Fibroblast of villous mesenchyme (primary cell): ENCODE measurements around the gene WDR93. TPM values are rescaled to one million over a fixed set of nuclear protein-coding genes. Genes with fewer than 3 reads are reported as not detected.
A peak's percentile ranks its signal among the peaks of the same experiment; 100 is the strongest.

Experiments
- DNase-seq: peaks from one replicate; pipeline ENCODE4 v3.0.0-alpha.2; 2010; ENCODE audit warnings: low read depth
- H3K4me3 ChIP-seq: 2 replicates; pipeline ENCODE4 v1.5.1; 2011; ENCODE audit warnings: low read depth, mild to moderate bottlenecking, low read length
- CTCF ChIP-seq: IDR thresholded peaks from 2 replicates; pipeline ENCODE4 v1.5.1; 2012; ENCODE audit warnings: low read depth, mild to moderate bottlenecking, low read length; ENCODE audit not compliant: insufficient read depth
- total RNA-seq: library from RNA; depleted of rRNA; stranded (reverse); fragments of >200 nt; gene quantifications from 2 replicates; pipeline ENCODE4 v1.2.3, GENCODE V29; 2012

Gene WDR93
- total RNA-seq, 1 donor, result not detected

- no peak overlapping the region for H3K4me3 ChIP-seq
- DNase-seq, result no peak
- no peak for TF ChIP-seq CTCF
Measured at GRCh38 chr15:89732451-89733172, 42.0 kb downstream of the WDR93 start.

- no peak overlapping the region for H3K4me3 ChIP-seq
- no peak for DNase-seq
- no peak for TF ChIP-seq CTCF
Measured at GRCh38 chr15:89735773-89736172, 45.2 kb downstream of the WDR93 start.

GRCh38 chr15:89740137-89740536 is 49.5 kb downstream of the WDR93 start:
- peak; percentile 83 for DNase-seq
- peak; percentile 92 for TF ChIP-seq CTCF
- H3K4me3 ChIP-seq, result peak overlapping the region; percentile 15

GRCh38 chr15:89743011-89743410 is 52.4 kb downstream of the WDR93 start:
- TF ChIP-seq CTCF, result no peak
- DNase-seq, result no peak
- no peak overlapping the region for H3K4me3 ChIP-seq

- no peak for DNase-seq
- no peak overlapping the region for H3K4me3 ChIP-seq
- no peak for TF ChIP-seq CTCF
Measured at GRCh38 chr15:89743594-89743993, 53.0 kb downstream of the WDR93 start.

GRCh38 chr15:89745131-89745530 is 54.5 kb downstream of the WDR93 start:
- no peak for TF ChIP-seq CTCF
- no peak overlapping the region for H3K4me3 ChIP-seq
- no peak for DNase-seq

GRCh38 chr15:89745768-89746167 is 55.2 kb downstream of the WDR93 start:
- DNase-seq, result no peak
- no peak for TF ChIP-seq CTCF
- H3K4me3 ChIP-seq, result no peak overlapping the region
